Measurements from ENCODE around the gene KPTN. TPM values are rescaled to one million over a fixed set of nuclear protein-coding genes. Genes with fewer than 3 reads are reported as not detected.

The KPTN gene
- polyA plus RNA-seq, 3 donors: 8.2 to 13.5 (median 13.3) TPM

GRCh38 chr19:47447470-47448359, 36.3 kb downstream of the KPTN start:
- no peak for DNase-seq (ENCODE audit: extremely low read depth in 1 of 11, low read depth in 9 of 11, low spot score in 4 of 11)

DNA sequence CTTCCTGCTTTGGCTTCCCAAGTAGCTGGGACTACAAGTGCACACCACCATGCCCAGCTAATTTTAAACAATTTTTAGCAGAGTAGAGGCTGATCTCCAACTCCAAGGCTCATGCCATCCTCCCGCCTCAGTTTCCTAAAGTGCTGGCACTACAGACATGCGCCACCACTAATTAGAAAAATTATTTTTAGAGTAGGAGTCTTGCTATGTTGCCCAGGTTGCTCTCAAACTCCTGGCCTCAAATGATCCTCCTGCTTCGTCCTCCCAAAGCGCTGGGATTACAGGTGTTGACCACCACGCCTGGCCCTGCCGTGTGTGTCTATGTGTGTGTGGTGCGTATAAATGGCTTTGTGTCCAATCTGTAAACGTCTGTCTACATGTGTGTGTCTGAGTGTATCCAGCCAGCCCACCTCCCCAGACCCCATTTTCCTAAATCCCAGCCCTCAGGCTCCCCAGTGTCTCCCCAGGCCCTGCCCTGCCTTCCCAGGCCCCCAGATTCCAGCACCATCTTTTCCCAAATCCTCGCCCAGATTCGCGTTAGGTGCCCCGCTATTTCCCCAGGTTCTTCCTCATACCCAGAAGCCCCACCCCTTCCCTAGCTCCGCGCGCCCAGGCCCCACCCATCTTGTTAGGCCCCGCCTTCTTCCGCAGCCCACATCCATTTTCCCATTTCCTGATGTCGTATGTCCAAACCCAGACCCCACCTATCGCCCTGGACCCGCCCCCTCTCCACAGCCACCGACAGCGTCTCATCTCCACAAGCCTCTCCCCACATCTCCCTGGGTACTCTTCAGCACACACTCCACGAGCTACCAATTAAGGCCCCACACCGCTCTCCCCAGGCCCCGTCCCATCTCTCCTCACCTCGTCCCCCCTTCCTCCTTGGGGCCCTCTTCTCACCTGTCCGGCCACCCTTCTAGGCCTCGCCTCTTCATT, 37.2 kb downstream of the KPTN start:
- DNase-seq (ENCODE audit: extremely low read depth in 1 of 11, low read depth in 9 of 11, low spot score in 4 of 11): no peak

GRCh38 chr19:47445937-47446402, 38.0 kb downstream of the KPTN start:
- DNase-seq (ENCODE audit: extremely low read depth in 1 of 11, low read depth in 9 of 11, low spot score in 4 of 11): peak in 1 of 11 donors; percentile 55

DNA sequence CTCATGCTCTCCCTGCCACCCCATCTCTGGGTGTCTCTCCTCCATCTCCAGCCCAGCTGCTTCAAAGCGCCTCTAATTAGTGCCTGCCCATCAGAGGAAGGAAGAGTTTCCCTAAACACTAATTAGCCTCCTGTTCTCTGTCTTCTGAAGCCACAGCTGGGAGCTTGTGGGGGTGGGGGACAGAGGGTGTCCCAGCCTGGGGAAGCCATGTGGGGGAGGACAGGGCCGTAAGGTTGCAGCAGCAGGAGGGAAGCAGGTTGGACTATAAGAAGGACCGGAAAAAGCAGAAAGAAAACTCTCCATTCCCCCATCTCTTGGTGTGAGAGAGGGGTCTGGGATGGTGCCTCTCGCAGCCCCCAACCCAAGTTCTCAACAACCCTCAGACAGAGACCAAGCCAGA, 38.5 kb downstream of the KPTN start:
- no peak for DNase-seq (ENCODE audit: extremely low read depth in 1 of 11, low read depth in 9 of 11, low spot score in 4 of 11)

DNA sequence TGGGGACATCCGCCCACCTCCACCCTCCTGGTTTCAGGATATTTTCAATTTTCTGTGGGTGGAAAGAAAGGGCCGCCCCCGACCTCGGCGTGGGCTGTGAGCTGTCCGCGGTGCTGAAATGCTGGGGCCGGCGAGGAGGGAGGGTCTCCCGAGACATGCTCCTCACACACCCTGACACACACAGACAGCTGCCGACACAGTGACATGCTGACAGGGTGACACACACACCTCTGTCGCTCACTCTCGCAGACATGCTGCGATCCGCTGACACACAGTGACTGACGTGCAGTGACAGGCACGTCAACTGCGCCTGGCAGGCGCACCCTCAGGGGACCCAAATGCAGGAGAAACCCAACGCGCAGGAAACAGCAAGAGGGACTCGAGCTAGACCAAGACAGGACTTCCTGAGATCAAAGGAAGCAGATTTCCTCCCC, 39.6 kb downstream of the KPTN start:
- DNase-seq (ENCODE audit: extremely low read depth in 1 of 11, low read depth in 9 of 11, low spot score in 4 of 11): no peak

DNA sequence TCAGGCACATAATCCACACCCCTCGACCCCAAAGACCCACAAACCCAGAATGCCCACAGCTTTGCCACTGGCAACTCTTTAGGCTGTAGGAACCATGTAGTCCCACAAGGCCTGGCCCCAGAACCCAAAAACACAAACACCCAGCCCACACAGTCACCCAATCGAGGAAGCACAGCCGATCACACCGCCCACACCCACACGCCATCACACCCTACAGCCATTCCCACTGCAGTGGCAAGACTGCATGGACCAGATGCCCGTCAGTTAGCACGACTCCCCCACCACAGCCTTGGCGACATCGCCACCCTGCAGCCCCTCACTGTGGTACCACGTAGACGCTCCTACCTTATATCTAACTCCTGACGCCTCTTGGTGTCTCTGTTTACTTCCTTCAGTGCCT, 40.7 kb downstream of the KPTN start:
- no peak for DNase-seq (ENCODE audit: extremely low read depth in 1 of 11, low read depth in 9 of 11, low spot score in 4 of 11)

- no peak for DNase-seq (ENCODE audit: extremely low read depth in 1 of 11, low read depth in 9 of 11, low spot score in 4 of 11)
These were observed 45.2 kb downstream of the KPTN start for GRCh38 chr19:47438793-47439220.

- DNase-seq (ENCODE audit: extremely low read depth in 1 of 11, low read depth in 9 of 11, low spot score in 4 of 11): no peak
These were observed 46.5 kb downstream of the KPTN start for GRCh38 chr19:47437500-47437899.

- DNase-seq (ENCODE audit: extremely low read depth in 1 of 11, low read depth in 9 of 11, low spot score in 4 of 11): peak in 3 of 11 donors; percentile 48 to 68 (median 64)
These were observed 47.2 kb downstream of the KPTN start for GRCh38 chr19:47436712-47437401.

- no peak for DNase-seq (ENCODE audit: extremely low read depth in 1 of 11, low read depth in 9 of 11, low spot score in 4 of 11)
These were observed 48.1 kb downstream of the KPTN start for GRCh38 chr19:47435883-47436417.

- no peak for DNase-seq (ENCODE audit: extremely low read depth in 1 of 11, low read depth in 9 of 11, low spot score in 4 of 11)
These were observed 48.8 kb downstream of the KPTN start for GRCh38 chr19:47435196-47435595.

DNA sequence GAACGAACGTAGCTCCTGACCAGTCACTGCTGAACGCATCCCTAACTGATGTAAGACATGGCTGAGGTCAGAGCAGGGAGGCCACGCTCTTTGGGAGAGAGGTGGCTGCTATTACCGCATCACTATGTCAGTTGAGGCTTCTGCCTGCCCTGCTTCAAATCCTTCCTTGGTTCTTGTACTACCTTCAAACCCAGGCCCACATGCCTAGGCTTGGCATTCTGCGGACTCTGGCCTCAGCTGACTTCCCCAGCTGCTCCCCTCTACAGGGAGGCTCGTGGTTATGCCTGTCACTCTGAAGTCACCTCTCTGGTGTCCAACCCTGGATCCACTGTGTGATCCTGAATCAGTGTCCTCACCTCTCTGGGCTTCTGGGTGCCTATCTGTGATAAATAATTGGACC, 49.9 kb downstream of the KPTN start:
- DNase-seq (ENCODE audit: extremely low read depth in 1 of 11, low read depth in 9 of 11, low spot score in 4 of 11): no peak

DNA sequence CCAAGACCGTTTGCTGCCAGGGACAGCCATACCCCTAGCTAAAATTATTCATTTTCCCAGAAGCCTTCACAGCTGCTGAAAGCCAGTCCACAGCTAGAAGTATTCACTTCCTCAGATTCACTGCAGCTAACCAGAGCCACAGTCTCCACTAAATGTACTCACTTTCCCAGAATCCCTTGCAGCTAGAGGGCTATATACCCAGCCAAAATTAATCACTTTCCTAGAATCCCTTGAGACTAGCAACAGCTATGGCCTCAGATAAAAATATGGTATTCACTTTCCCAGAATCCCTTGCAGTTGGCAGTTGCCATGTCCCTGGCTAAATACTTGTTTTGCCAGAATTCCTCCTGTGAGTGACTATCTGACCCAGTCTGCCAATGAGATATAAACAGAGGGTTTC, 50.9 kb downstream of the KPTN start:
- DNase-seq (ENCODE audit: extremely low read depth in 1 of 11, low read depth in 9 of 11, low spot score in 4 of 11): no peak

DNA sequence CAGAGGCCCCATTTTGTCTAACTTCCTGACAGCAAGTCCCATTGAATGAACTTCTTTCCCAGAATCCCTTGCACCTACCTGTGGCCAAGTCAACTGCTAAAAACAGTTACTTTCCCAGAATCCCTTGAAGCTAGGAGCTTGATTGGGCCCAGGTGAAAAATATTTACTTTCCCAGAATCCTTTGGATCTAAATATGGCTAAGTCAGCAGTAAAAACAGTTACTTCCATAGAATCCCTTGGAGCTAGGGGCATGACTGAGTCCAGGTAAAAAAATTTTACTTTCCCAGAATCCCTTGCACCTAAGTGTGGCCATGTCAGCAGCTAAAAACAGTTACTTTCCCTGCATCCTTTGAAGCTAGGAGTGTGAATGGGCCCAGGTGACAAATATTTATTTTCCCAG, 51.5 kb downstream of the KPTN start:
- DNase-seq (ENCODE audit: extremely low read depth in 1 of 11, low read depth in 9 of 11, low spot score in 4 of 11): no peak

DNA sequence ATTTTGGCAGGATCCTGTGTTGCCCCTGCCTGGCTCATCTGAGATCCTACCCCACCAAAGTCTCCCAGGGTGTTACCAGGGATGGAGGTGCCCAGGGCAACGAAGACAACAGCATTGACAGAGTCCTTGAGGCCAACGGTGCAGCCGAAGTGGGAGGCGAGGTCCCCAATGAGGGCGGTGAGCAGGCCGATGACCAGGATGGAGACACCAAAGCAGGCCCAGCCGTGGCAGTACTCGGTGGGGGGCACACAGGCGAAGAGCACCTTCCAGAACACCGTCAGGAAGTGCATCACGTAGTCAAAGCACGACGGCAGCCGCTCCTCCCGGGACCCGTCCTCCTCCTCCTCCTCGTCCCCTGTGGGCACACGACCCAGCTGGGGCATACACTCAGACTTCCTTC, 51.9 kb downstream of the KPTN start:
- DNase-seq (ENCODE audit: extremely low read depth in 1 of 11, low read depth in 9 of 11, low spot score in 4 of 11): no peak

DNA sequence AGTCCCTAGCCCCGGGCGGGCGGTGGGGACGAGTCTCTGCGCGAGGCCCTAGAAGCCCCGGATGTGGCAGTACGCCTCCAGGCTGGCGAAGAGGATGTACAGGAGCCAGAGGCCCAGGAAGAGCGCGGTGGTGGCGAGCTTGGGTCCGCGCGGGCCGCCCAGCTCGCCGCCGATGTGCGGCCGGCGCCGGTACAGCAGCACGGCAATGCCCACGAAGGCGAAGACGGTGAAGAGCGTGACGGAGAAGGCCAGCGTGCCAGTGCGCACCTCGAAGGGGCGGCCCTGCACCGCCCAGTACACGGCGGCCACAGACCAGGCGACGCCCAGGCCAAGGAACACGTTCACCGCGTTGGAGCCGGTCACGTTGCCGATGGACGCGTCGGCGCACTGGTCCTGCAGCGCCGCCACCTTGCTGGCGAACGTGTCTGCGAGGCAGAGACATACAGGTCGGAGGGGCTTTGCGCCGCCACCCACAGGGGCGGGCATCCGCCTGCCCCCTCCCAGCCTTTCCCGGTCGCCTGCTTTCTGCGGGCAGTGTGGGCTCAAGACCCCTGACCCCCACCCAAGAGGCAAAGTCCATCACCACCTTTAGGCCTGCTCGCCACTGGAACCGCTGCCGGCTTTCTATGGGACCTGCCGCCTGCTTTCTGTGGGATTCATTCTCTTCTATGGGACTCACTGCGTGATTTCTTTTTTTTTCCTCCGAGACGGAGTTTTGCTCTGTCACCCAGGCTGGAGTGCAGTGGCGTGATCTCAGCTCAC, 53.8 kb downstream of the KPTN start:
- DNase-seq (ENCODE audit: extremely low read depth in 1 of 11, low read depth in 9 of 11, low spot score in 4 of 11): no peak

DNA sequence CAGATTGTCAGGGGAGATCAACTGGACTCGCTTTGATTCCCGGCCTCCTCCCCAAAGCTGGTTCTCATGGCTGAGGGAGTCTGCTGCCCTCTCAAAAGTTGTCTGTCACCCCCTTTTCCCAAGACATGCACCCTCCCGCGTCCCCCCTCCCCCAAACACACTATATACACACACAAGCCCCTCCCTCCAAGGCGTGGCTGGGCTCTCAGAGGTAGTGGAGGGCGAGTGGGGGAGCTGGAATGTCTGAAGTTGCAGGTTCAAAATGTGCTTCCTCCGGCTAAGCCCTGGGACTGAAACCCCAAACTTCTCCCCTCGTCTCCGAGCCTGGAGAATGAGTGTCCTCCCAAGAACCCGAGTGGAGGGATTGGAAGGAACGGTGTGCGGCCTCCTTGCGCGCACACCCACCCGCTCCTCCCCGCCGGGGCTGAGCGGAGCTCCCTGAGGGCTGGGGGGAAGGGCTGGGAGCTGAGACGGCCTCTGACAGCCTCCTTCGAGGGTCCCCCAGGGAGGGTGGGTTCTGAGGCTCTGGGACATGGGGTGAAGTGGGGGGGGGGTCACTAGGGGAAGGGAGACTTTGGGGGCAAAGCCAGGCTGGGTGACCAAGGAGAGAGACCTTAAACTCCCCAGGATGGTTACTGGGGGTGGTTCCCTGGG, 54.8 kb downstream of the KPTN start:
- DNase-seq (ENCODE audit: extremely low read depth in 1 of 11, low read depth in 9 of 11, low spot score in 4 of 11): no peak
